ENCODE results near the gene ZNF774. TPM values are rescaled to one million over a fixed set of nuclear protein-coding genes. Genes with fewer than 3 reads are reported as not detected.
"Not testable (repeated sequence)": the region's sequence is repeated elsewhere in the genome, so short reads cannot be mapped to it uniquely, and the experiment has no call there.

Gene ZNF774
- polyA plus RNA-seq = 1 to 10 TPM in 1 of 3 donors, under 1 TPM in 1, not detected in 1; 0.24 to 1.1 TPM

GRCh38 chr15:90352107-90352893 is at the start of gene ZNF774:
ZNF774 (plus strand) TSS chr15:90352284; CDS start chr15:90354661, 2,377 bp downstream.
- 1% methylated on average over 52 to 53 of the region's 53 CpGs for WGBS, 3 donors
- H3K27ac ChIP-seq (ENCODE audit: low read depth, low read length) = no peak within 1 kb of the TSS

- 95 to 96% (median 95%) methylated on average over 14 of the region's 14 CpGs for WGBS, 3 donors
- H3K27ac ChIP-seq (ENCODE audit: low read depth, low read length) = not testable (repeated sequence)
Observed at GRCh38 chr15:90305355-90305754, 46.7 kb upstream of the ZNF774 start.

- WGBS, 3 donors = 71 to 82% (median 72%) methylated on average over 3 of the region's 3 CpGs
- no peak overlapping the region for H3K27ac ChIP-seq (ENCODE audit: low read depth, low read length)
Observed at GRCh38 chr15:90305932-90306331, 46.2 kb upstream of the ZNF774 start.

- WGBS, 3 donors = 28 to 58% (median 29%) methylated on average over 6 of the region's 6 CpGs
- no peak overlapping the region for H3K27ac ChIP-seq (ENCODE audit: low read depth, low read length)
Observed at GRCh38 chr15:90306560-90306959, 45.5 kb upstream of the ZNF774 start.

- WGBS, 3 donors = 67 to 93% (median 92%) methylated on average over 2 of the region's 2 CpGs
- H3K27ac ChIP-seq (ENCODE audit: low read depth, low read length) = no peak overlapping the region
Observed at GRCh38 chr15:90307661-90308060, 44.4 kb upstream of the ZNF774 start.

GRCh38 chr15:90309020-90309419 is 43.1 kb upstream of the ZNF774 start:
- WGBS, 3 donors = 92 to 95% (median 94%) methylated on average over 4 of the region's 4 CpGs
- H3K27ac ChIP-seq (ENCODE audit: low read depth, low read length) = no peak overlapping the region

GRCh38 chr15:90315278-90315982 is 36.7 kb upstream of the ZNF774 start:
- WGBS, 3 donors = 15 to 54% (median 39%) methylated on average over 3 to 5 of the region's 5 CpGs
- H3K27ac ChIP-seq (ENCODE audit: low read depth, low read length) = no peak overlapping the region

- 20 to 72% (median 59%) methylated on average over 4 of the region's 4 CpGs for WGBS, 3 donors
- H3K27ac ChIP-seq (ENCODE audit: low read depth, low read length) = no peak overlapping the region
Observed at GRCh38 chr15:90316139-90316538, 35.9 kb upstream of the ZNF774 start.

- WGBS, 3 donors = 71 to 88% (median 84%) methylated on average over 4 of the region's 4 CpGs
- no peak overlapping the region for H3K27ac ChIP-seq (ENCODE audit: low read depth, low read length)
Observed at GRCh38 chr15:90318591-90318990, 33.5 kb upstream of the ZNF774 start.

GRCh38 chr15:90320062-90320884 is 31.8 kb upstream of the ZNF774 start:
- 13 to 18% (median 17%) methylated on average over 17 of the region's 17 CpGs for whole genome bisulfite sequencing, 3 donors
- H3K27ac ChIP-seq (ENCODE audit: low read depth, low read length) = no peak overlapping the region

- H3K27ac ChIP-seq (ENCODE audit: low read depth, low read length) = no peak overlapping the region
- 78 to 86% (median 84%) methylated on average over 1 of the region's 1 CpG for WGBS, 3 donors
Observed at GRCh38 chr15:90320885-90321278, 31.2 kb upstream of the ZNF774 start.

GRCh38 chr15:90322538-90322937 is 29.5 kb upstream of the ZNF774 start:
- WGBS, 3 donors = 85 to 91% (median 90%) methylated on average over 4 of the region's 4 CpGs
- H3K27ac ChIP-seq (ENCODE audit: low read depth, low read length) = no peak overlapping the region

- WGBS, 3 donors = 76 to 92% (median 86%) methylated on average over 4 of the region's 4 CpGs
- no peak overlapping the region for H3K27ac ChIP-seq (ENCODE audit: low read depth, low read length)
Observed at GRCh38 chr15:90325726-90326125, 26.4 kb upstream of the ZNF774 start.

- no peak overlapping the region for H3K27ac ChIP-seq (ENCODE audit: low read depth, low read length)
- 91 to 99% (median 98%) methylated on average over 4 of the region's 4 CpGs for WGBS, 3 donors
Observed at GRCh38 chr15:90326441-90326840, 25.6 kb upstream of the ZNF774 start.

GRCh38 chr15:90327311-90327710 is 24.8 kb upstream of the ZNF774 start:
- H3K27ac ChIP-seq (ENCODE audit: low read depth, low read length) = no peak overlapping the region
- WGBS, 3 donors = 79 to 90% (median 81%) methylated on average over 6 of the region's 6 CpGs

- no peak overlapping the region for H3K27ac ChIP-seq (ENCODE audit: low read depth, low read length)
- WGBS, 3 donors = 61 to 88% (median 87%) methylated on average over 3 of the region's 3 CpGs
Observed at GRCh38 chr15:90334304-90334731, 17.8 kb upstream of the ZNF774 start.

GRCh38 chr15:90336705-90337141 is 15.4 kb upstream of the ZNF774 start:
- no peak overlapping the region for H3K27ac ChIP-seq (ENCODE audit: low read depth, low read length)
- WGBS, 3 donors = 56 to 83% (median 59%) methylated on average over 5 of the region's 5 CpGs

- WGBS, 3 donors = 70 to 81% (median 79%) methylated on average over 4 of the region's 4 CpGs
- no peak overlapping the region for H3K27ac ChIP-seq (ENCODE audit: low read depth, low read length)
Observed at GRCh38 chr15:90337256-90337655, 14.8 kb upstream of the ZNF774 start.

GRCh38 chr15:90338532-90338931 is 13.6 kb upstream of the ZNF774 start:
- 40 to 100% (median 95%) methylated on average over 1 of the region's 1 CpG for WGBS, 3 donors
- H3K27ac ChIP-seq (ENCODE audit: low read depth, low read length) = no peak overlapping the region

Data from adipose tissue (tissue), 3 donors.